ENCODE data around the gene TRIM71.

DNA sequence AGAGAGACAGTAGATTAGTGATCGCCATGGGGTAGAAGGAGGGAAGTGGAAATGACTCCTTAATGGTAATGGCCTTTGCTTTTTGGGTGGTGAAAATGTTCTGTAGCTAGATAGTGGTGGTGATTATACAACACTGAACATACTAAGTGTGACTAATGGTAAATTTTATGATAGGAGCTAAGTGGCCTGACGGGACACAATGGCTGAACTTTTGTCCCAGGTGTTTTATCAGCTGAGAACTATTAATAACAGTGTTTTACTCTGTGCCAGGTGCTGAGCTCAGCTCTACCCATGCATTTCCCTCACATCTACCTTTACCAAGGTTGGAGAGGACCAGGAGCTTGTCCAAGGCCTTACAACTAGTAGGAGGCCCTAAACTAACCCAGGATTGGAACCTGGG is 66.8 kb downstream of the TRIM71 start:
- TF ChIP-seq CTCF (IDR thresholded peaks at IDR 0.05) (no peak), EZH2 (IDR thresholded peaks at IDR 0.05; ENCODE audit: borderline replicate concordance, insufficient read depth, low read depth, low read length, poor library complexity, severe bottlenecking) (no peak)
